ENCODE results near the gene PAM16. TPM values are rescaled to one million over a fixed set of nuclear protein-coding genes. Genes with fewer than 3 reads are reported as not detected.

Gene PAM16
- total and polyA plus RNA-seq, 2 of the 8 experiments (the other 6 are each of a cell fraction or from before 2014, with no cell fraction given) = 78.3 to 198 TPM

DNA sequence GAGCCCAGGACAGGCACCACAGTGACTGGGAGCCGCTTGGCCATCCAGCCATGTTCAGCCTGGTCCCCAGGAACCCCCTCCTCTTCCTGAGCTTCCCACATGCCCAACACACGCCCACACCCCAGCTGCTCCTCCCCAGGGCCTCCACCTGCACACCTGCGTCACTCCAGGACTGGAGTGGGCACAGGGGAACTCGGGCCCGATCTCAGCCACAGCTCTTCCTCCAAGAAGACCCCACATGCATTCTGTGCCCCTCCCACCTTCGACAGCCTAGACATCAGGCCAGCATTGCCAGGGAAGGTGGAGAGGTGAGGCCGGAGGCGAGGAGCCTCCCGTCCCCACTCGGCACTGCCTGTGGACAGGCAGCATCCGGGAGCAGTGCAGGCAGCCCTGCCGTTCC is 14.5 kb upstream of the PAM16 start:
- Histone ChIP-seq H3K9ac (replicated peaks in 1 of 4; ENCODE audit: extremely low read depth in 1 of 4, low read depth in 3 of 4, low read length in 3 of 4) (no peak overlapping the region), H3K14ac (ENCODE audit: insufficient read length) (no peak overlapping the region), H3K27ac (ENCODE audit: low read depth, low read length) (no peak overlapping the region; the same call in 1 of the 2 replicates), H3K36me3 (ENCODE audit: control insufficient read depth in 2 of 4, insufficient read depth in 4 of 4, low read length in 3 of 4) (no peaks in the 10 kb centered on the region), H3K9me3 (ENCODE audit: insufficient read depth in 2 of 2, low read depth in 1 of 2, low read length in 1 of 2) (no peaks in the 10 kb centered on the region), H2AK5ac (ENCODE audit: low read depth, low read length) (no peak overlapping the region), H4K20me1 (replicated peaks in 1 of 2; ENCODE audit: control insufficient read depth in 1 of 2, insufficient read depth in 2 of 2, low read length in 2 of 2) (peaks cover 0 to 4% of the 10 kb centered on the region in 2 experiments), H3K79me2 (ENCODE audit: control insufficient read depth in 1 of 2, insufficient read depth in 2 of 2, low read length in 2 of 2) (no peaks in the 10 kb centered on the region), H3K4me1 (replicated peaks in 1 of 4; ENCODE audit: control insufficient read depth in 3 of 4, insufficient read depth in 4 of 4, low read length in 3 of 4) (no peaks in the 10 kb centered on the region; a peak in 1 of 7 replicates), H4K5ac (ENCODE audit: insufficient read length, low read depth, low read length) (no peak overlapping the region), H3K18ac (ENCODE audit: extremely low read depth, low read length) (no peak overlapping the region), H3K56ac (replicated peaks; ENCODE audit: insufficient read length, low read depth, low read length) (no peak overlapping the region), H2BK5ac (ENCODE audit: low read depth, low read length) (no peak overlapping the region), H3K79me1 (ENCODE audit: low read depth, low read length) (no peaks in the 10 kb centered on the region), H2BK120ac (replicated peaks; ENCODE audit: low read depth, low read length) (no peak overlapping the region), H3K23me2 (ENCODE audit: low read depth, low read length) (no peaks in the 10 kb centered on the region), H3K27me3 (replicated peaks in 1 of 4; ENCODE audit: control insufficient read depth in 3 of 4, extremely low read depth in 1 of 4, insufficient read depth in 3 of 4, low read length in 3 of 4) (peaks cover 0 to 3% (median 0%) of the 10 kb centered on the region in 4 experiments; a peak in 2 of 7 replicates), H4K8ac (ENCODE audit: extremely low read depth, insufficient read depth, low read length) (no peak overlapping the region), H4K91ac (replicated peaks; ENCODE audit: insufficient read length, low read length) (no peak overlapping the region), H3K4me3 (ENCODE audit: extremely low read depth in 1 of 4, insufficient read depth in 2 of 4, low read depth in 3 of 4, low read length in 4 of 4) (no peak overlapping the region), H2BK15ac (ENCODE audit: low read length) (no peak overlapping the region), H2BK12ac (ENCODE audit: low read depth, low read length) (no peak overlapping the region), H3K4me2 (ENCODE audit: insufficient read depth in 1 of 2, low read depth in 2 of 2, low read length in 2 of 2) (no peak overlapping the region), H3K23ac (ENCODE audit: insufficient read length) (no peak overlapping the region), H3K4ac (replicated peaks; ENCODE audit: insufficient read length, low read depth, low read length) (no peak overlapping the region), H2AFZ (ENCODE audit: low read length) (no peak overlapping the region), H2BK20ac (ENCODE audit: low read length) (no peak overlapping the region)
- FAIRE-seq = no peak
- WGBS, 2 experiments (ENCODE audit: extremely low coverage in 1 of 2, insufficient coverage in 1 of 2, insufficient read length in 1 of 2, insufficient replicate concordance in 2 of 2, low coverage in 1 of 2, low lambda C conversion rate in 2 of 2, missing lambda C conversion rate in 1 of 2) = 97% methylated on average over 10 of the region's 12 CpGs; no CpG with 5 or more reads in 1 of the 2 experiments
- CTCF ChIA-PET (ENCODE audit: partially characterized antibody) = interaction anchor here (1.0 to 14.0 kb wide), 10 partner anchors 9 to 112 kb away, joined by 3 to 425 read pairs (median 5); no protein-coding TSS in a partner anchor
- no peak for DNase-seq (ENCODE audit: low read depth in 1 of 2, low spot score in 2 of 2)
- POLR2A ChIA-PET (ENCODE audit: partially characterized antibody) = interaction anchor here (0.7 to 2.4 kb wide), 7 partner anchors 8 to 116 kb away, joined by 3 to 22 read pairs (median 4); partner anchors contain the start of gene PAM16
- TF ChIP-seq BCL11A (IDR thresholded peaks at IDR 0.05; ENCODE audit: low read depth in 2 of 2, low read length in 2 of 2) = no peak
